A549 (cell line): Measurements from ENCODE around the gene ANO2. TPM values are rescaled to one million over a fixed set of nuclear protein-coding genes. Genes with fewer than 3 reads are reported as not detected.

ENCODE experiments used
- ATAC-seq, 2 experiments: fragments of 200-7000 bp in 1 of 2; fragments of >200 bp in 1 of 2; cut with Nextera tagmentation in 1 of 2; cut with Tn5 transposase in 1 of 2; 3 replicates each; pipeline versions ENCODE4 v1.8.0 to v1.9.1; 2018 to 2020; ENCODE audit warnings: mild to moderate bottlenecking in 1 of 2, moderate library complexity in 1 of 2
- CTCF ChIA-PET: fragments of 300-600 bp; sonication (Branson Sonifier 250); formaldehyde crosslinking; extraction: SDS; loops from one replicate; lab custom pipeline; 2021; ENCODE audit warnings: antibody characterized with exemption, inconsistent platforms; lab: Yijun Ruan, JAX
- POLR2A ChIA-PET: fragments of 350-600 bp; formaldehyde crosslinking; extraction: SDS; loops from one replicate; lab custom pipeline; 2021; ENCODE audit warnings: antibody characterized with exemption, inconsistent platforms; lab: Yijun Ruan, JAX
- DNase-seq, 2 experiments: peaks; one replicate each; pipeline versions ENCODE4 v3.0.0 to v3.0.0-alpha.2; 2011 to 2016; ENCODE audit warnings: low read depth in 1 of 2, low spot score in 1 of 2
- FAIRE-seq: peaks from 2 replicates; lab custom pipeline; 2011; peaks lifted over from hg19 to GRCh38; lab: Jason Lieb, UNC
- H3K27ac ChIP-seq, 2 experiments: fragments of >200 bp; sonication (Bioruptor Twin); formaldehyde crosslinking; 3 replicates each; pipeline ENCODE4 v1.5.1; 2016 to 2017
- H3K4me1 ChIP-seq: fragments of >200 bp; sonication (Bioruptor Twin); formaldehyde crosslinking; 3 replicates; pipeline ENCODE4 v1.6.1; 2016
- H3K4me2 ChIP-seq: fragments of >200 bp; sonication (Bioruptor Twin); formaldehyde crosslinking; 3 replicates; pipeline ENCODE4 v1.6.1; 2016
- H3K4me3 ChIP-seq: fragments of >200 bp; sonication (Bioruptor Twin); formaldehyde crosslinking; 3 replicates; pipeline ENCODE4 v1.5.1; 2016
- H3K9me3 ChIP-seq: fragments of >200 bp; sonication (Bioruptor Twin); formaldehyde crosslinking; 3 replicates; pipeline ENCODE4 v1.6.1; 2016
- CBX8 ChIP-seq: fragments of 200-600 bp; sonication (generic); IDR thresholded peaks from 2 replicates; pipeline ENCODE4 v1.6.1; 2016
- CHD2 ChIP-seq: fragments of 150-350 bp; IDR thresholded peaks from 2 replicates; pipeline ENCODE4 v1.6.1; 2014; ENCODE audit warnings: low read length; ENCODE audit not compliant: partially characterized antibody
- CHD4 ChIP-seq: fragments of 200-600 bp; sonication (generic); IDR thresholded peaks from 2 replicates; pipeline ENCODE4 v1.6.1; 2016; ENCODE audit warnings: antibody characterized with exemption, mild to moderate bottlenecking, borderline replicate concordance
- EHF ChIP-seq: fragments of 250-450 bp; sonication (Bioruptor Pico); IDR thresholded peaks from 2 replicates; pipeline ENCODE4 v1.5.0; 2020; ENCODE audit warnings: mild to moderate bottlenecking
- EHMT2 ChIP-seq: fragments of 200-600 bp; sonication (generic); IDR thresholded peaks from 2 replicates; pipeline ENCODE4 v1.6.1; 2016; ENCODE audit warnings: antibody characterized with exemption, low read depth, mild to moderate bottlenecking, moderate library complexity
- EP300 ChIP-seq, 2 experiments: fragments of >200 bp; sonication (Bioruptor Twin); formaldehyde crosslinking; IDR thresholded peaks; 2 replicates in 1 of 2; 3 replicates in 1 of 2; pipeline ENCODE4 v1.6.1; 2016 to 2017
- ESRRA ChIP-seq: fragments of 150-350 bp; IDR thresholded peaks from 2 replicates; pipeline ENCODE4 v1.6.1; 2014; ENCODE audit warnings: mild to moderate bottlenecking, low read length, borderline replicate concordance
- FOSB ChIP-seq: fragments of 250-450 bp; sonication (Bioruptor Pico); IDR thresholded peaks from 2 replicates; pipeline ENCODE4 v1.5.0; 2020; ENCODE audit warnings: mild to moderate bottlenecking, moderate library complexity
- FOXS1 ChIP-seq: fragments of 250-450 bp; sonication (Bioruptor Pico); IDR thresholded peaks from 2 replicates; pipeline ENCODE4 v1.5.0; 2020; ENCODE audit warnings: mild to moderate bottlenecking, moderate library complexity
- HES2 ChIP-seq: fragments of >200 bp; sonication (Bioruptor Twin); formaldehyde crosslinking; IDR thresholded peaks from 2 replicates; pipeline ENCODE4 v1.6.1; 2016
- HEYL ChIP-seq: fragments of 250-450 bp; sonication (Bioruptor Pico); IDR thresholded peaks from 2 replicates; pipeline ENCODE4 v1.8.0; 2021; ENCODE audit warnings: mild to moderate bottlenecking, moderate library complexity
- HMGXB4 ChIP-seq: fragments of 250-450 bp; sonication (Bioruptor Pico); IDR thresholded peaks from 2 replicates; pipeline ENCODE4 v1.5.0; 2021; ENCODE audit warnings: mild to moderate bottlenecking, moderate library complexity, borderline replicate concordance
- HOXB13 ChIP-seq: fragments of 250-450 bp; sonication (Bioruptor Pico); IDR thresholded peaks from 2 replicates; pipeline ENCODE4 v1.5.0; 2020; ENCODE audit warnings: low read depth, mild to moderate bottlenecking, moderate library complexity
- JUN ChIP-seq, 2 experiments: fragments of >200 bp; sonication (Bioruptor Twin); formaldehyde crosslinking; IDR thresholded peaks; 2 replicates in 1 of 2; 3 replicates in 1 of 2; pipeline ENCODE4 v1.6.1; 2016 to 2017
- KDM1A ChIP-seq: fragments of 200-600 bp; sonication (generic); IDR thresholded peaks from 2 replicates; pipeline ENCODE4 v1.6.1; 2016; ENCODE audit warnings: low read depth, mild to moderate bottlenecking
- NPAS2 ChIP-seq: fragments of 250-450 bp; sonication (Bioruptor Pico); IDR thresholded peaks from 2 replicates; pipeline ENCODE4 v1.8.0; 2022; ENCODE audit warnings: mild to moderate bottlenecking, moderate library complexity, borderline replicate concordance
- NR3C1 ChIP-seq: fragments of >200 bp; sonication (Bioruptor Twin); formaldehyde crosslinking; IDR thresholded peaks from 3 replicates; pipeline ENCODE4 v1.6.1; 2017
- POLR2AphosphoS2 ChIP-seq: conservative IDR thresholded peaks from 2 replicates; pipeline ENCODE4 v1.6.1; 2012; ENCODE audit warnings: low read length, improper control_type of control experiment, inconsistent platforms
- RFX5 ChIP-seq: fragments of 450-650 bp; IDR thresholded peaks from 2 replicates; pipeline ENCODE4 v1.7.1; 2014; ENCODE audit warnings: antibody characterized with exemption, mild to moderate bottlenecking, moderate library complexity
- RNF2 ChIP-seq: fragments of 200-600 bp; sonication (generic); IDR thresholded peaks from 2 replicates; pipeline ENCODE4 v1.6.1; 2016; ENCODE audit warnings: low read depth, mild to moderate bottlenecking, antibody characterized with exemption, moderate library complexity, borderline replicate concordance
- SREBF2 ChIP-seq: fragments of 450-650 bp; IDR thresholded peaks from 2 replicates; pipeline ENCODE4 v1.6.1; 2014; ENCODE audit warnings: mild to moderate bottlenecking, moderate library complexity
- USF2 ChIP-seq: fragments of 450-650 bp; IDR thresholded peaks from 2 replicates; pipeline ENCODE4 v1.6.1; 2014; ENCODE audit warnings: antibody characterized with exemption
- ZC3H11A ChIP-seq: fragments of 450-650 bp; IDR thresholded peaks from 2 replicates; pipeline ENCODE4 v1.6.1; 2014; ENCODE audit warnings: antibody characterized with exemption, mild to moderate bottlenecking
- ZFP36 ChIP-seq: fragments of 450-650 bp; IDR thresholded peaks from 2 replicates; pipeline ENCODE4 v1.6.1; 2014; ENCODE audit warnings: borderline replicate concordance; ENCODE audit not compliant: partially characterized antibody
- ZNF302 ChIP-seq: fragments of 250-450 bp; sonication (Bioruptor Pico); IDR thresholded peaks from 2 replicates; pipeline ENCODE4 v1.9.0; 2021; ENCODE audit warnings: inconsistent platforms, mild to moderate bottlenecking, moderate library complexity
- WGBS: methylation state at CpG from one replicate; pipeline ENCODE4 v1.1.6; 2017; ENCODE audit errors: missing lambda C conversion rate; 5-methylcytosine and 5-hydroxymethylcytosine counted together
- polyA plus RNA-seq, 4 experiments: library from polyadenylated mRNA; depleted of rRNA in 3 of 4; stranded (reverse); fragments of >200 nt; fragmentation: RNase III in 1 of 4; extraction: RNeasy Plus Mini Kit Qiagen cat#74134 plus additional on column Dnase treatment in 1 of 4; gene quantifications; 2 replicates in 3 of 4; 3 replicates in 1 of 4; pipeline ENCODE4 v1.2.3, GENCODE V29; 2011 to 2017
- TF ChIP-seq, protein P1 (sequence below): IDR thresholded peaks from 2 replicates; pipeline ENCODE4 v1.6.1; 2012; ENCODE audit warnings: low read depth, borderline replicate concordance

Gene ANO2
- polyA plus RNA-seq, 2 of the 4 experiments (the other 2 are of a cell fraction): not detected

- no peak for TF ChIP-seq EHF (CRISPR knock-in tag)
- no peak for TF ChIP-seq CHD2
- TF ChIP-seq RNF2: no peak
- no peak for TF ChIP-seq HOXB13
- TF ChIP-seq ZNF302: no peak
- TF ChIP-seq USF2: no peak
- no peak for TF ChIP-seq RFX5
- no peak for TF ChIP-seq EHMT2
- no peak for TF ChIP-seq EP300 (IDR thresholded peaks at IDR 0.05)
- no peak for TF ChIP-seq FOSB (CRISPR knock-in tag)
- H3K4me3 ChIP-seq: no peak overlapping the region
- ChIA-PET CTCF (no interaction called here), POLR2A (no interaction called here)
- no peak overlapping the region for H3K27ac ChIP-seq
- WGBS: 39% methylated on average over 9 of the region's 9 CpGs
- H3K4me2 ChIP-seq: no peak overlapping the region
- no peak for ATAC-seq
- FAIRE-seq: no peak
- no peaks in the 10 kb centered on the region for H3K4me1 ChIP-seq
- no peak for DNase-seq
- no peaks in the 10 kb centered on the region for H3K9me3 ChIP-seq
Observed at GRCh38 chr12:5809586-5809985, 135.5 kb downstream of the ANO2 start.

- Histone ChIP-seq H3K4me3 (no peak overlapping the region), H3K9me3 (no peaks in the 10 kb centered on the region), H3K4me1 (no peaks in the 10 kb centered on the region), H3K27ac (no peak overlapping the region), H3K4me2 (no peak overlapping the region)
- ChIA-PET CTCF (interaction anchor here (0.9 kb wide), 1 partner anchor 126 kb away, joined by 3 read pairs; no protein-coding TSS in a partner anchor), POLR2A (no interaction called here)
- WGBS: 12% methylated on average over 4 of the region's 4 CpGs
- FAIRE-seq (no peak), ATAC-seq (no peak), DNase-seq (no peak)
- TF ChIP-seq NPAS2 (CRISPR knock-in tag): no peak
- TF ChIP-seq FOXS1 (CRISPR knock-in tag): no peak
- TF ChIP-seq HMGXB4 (CRISPR knock-in tag): no peak
- TF ChIP-seq, protein P1, sequence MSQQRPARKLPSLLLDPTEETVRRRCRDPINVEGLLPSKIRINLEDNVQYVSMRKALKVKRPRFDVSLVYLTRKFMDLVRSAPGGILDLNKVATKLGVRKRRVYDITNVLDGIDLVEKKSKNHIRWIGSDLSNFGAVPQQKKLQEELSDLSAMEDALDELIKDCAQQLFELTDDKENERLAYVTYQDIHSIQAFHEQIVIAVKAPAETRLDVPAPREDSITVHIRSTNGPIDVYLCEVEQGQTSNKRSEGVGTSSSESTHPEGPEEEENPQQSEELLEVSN: no peak
- no peak for TF ChIP-seq JUN (IDR thresholded peaks at IDR 0.05)
- TF ChIP-seq USF2: no peak
- TF ChIP-seq SREBF2: no peak
- no peak for TF ChIP-seq HEYL (CRISPR knock-in tag)
- no peak for TF ChIP-seq NR3C1
- no peak for TF ChIP-seq RNF2
- no peak for TF ChIP-seq HOXB13
Observed at GRCh38 chr12:5808981-5809380, 136.1 kb downstream of the ANO2 start.

DNA sequence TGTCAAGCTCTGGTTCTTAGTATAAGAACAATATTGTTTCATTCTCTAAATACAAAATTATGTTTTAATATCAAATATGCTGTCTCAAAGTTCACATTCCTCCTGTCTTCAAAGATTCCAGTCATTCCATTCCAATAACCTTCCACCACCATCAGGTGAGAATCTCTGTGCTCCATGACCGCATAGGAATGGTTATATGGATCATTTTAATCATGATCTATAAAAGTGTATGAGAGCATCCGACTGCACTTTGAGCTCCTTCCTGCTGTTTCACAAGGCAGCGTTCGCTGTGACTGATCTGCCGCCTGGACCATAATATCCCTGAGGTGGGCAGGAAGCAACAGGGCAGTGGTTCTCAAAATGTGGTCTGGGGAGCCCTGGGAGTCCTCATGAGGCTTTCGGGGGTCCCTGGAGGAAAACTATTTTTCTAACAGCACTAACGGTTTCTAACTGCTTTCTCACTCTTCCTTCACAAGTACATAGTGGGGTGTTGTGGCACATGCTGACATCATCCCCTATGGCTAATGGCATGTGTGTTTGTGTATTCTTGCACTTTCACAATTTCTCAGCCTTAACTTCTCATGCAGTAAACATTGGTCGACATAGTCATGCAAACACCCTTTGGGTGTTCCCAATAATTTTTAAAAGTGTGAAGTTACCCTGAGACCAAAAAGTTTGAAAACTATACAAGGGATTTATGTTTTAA lies 137.4 kb downstream of the ANO2 start:
- no peak overlapping the region for H3K4me2 ChIP-seq
- no peak for FAIRE-seq
- H3K27ac ChIP-seq: no peak overlapping the region
- no peak for DNase-seq
- H3K4me3 ChIP-seq: no peak overlapping the region
- no peaks in the 10 kb centered on the region for H3K9me3 ChIP-seq
- ChIA-PET POLR2A (no interaction called here), CTCF (interaction anchor here (2.2 kb wide), 1 partner anchor 12 kb away, joined by 12 read pairs; no protein-coding TSS in a partner anchor)
- ATAC-seq: no peak
- H3K4me1 ChIP-seq: no peaks in the 10 kb centered on the region
- TF ChIP-seq CBX8 (no peak), ZFP36 (no peak), CHD4 (no peak), CHD2 (no peak), FOSB (CRISPR knock-in tag) (no peak), KDM1A (no peak), NR3C1 (no peak), ZC3H11A (no peak), HES2 (no peak), ESRRA (no peak), POLR2AphosphoS2 (no peak)
- WGBS: 4% methylated on average over 8 of the region's 8 CpGs
